Panc1 (cell line): ENCODE results near the gene DLG2. TPM values are rescaled to one million over a fixed set of nuclear protein-coding genes. Genes with fewer than 3 reads are reported as not detected.

ENCODE experiments used
- ATAC-seq: fragments of 200-7000 bp; cut with Tn5 transposase; 2 replicates; pipeline ENCODE4 v1.9.1; 2020; ENCODE audit warnings: mild to moderate bottlenecking, moderate library complexity
- BruUV-seq: library from RNA; stranded (reverse); fragments of 400-500 nt; replicated peaks from 2 replicates; lab custom pipeline; 2021; lab: Mats Ljungman, UMichigan
- CTCF ChIA-PET: fragments of 300-600 bp; sonication (Branson Sonifier 250); formaldehyde crosslinking; loops from one replicate; lab custom pipeline; 2022; ENCODE audit warnings: antibody characterized with exemption; lab: Charles Lee
- POLR2A ChIA-PET: fragments of 300-600 bp; sonication (Branson Sonifier 250); formaldehyde crosslinking; loops from one replicate; lab custom pipeline; 2022; ENCODE audit warnings: antibody characterized with exemption; lab: Charles Lee
- DNase-seq: peaks from one replicate; pipeline ENCODE4 v3.0.0-alpha.2; 2010; ENCODE audit warnings: low read depth, low spot score
- H3K27ac ChIP-seq: 2 replicates; pipeline ENCODE4 v1.5.1; 2011; ENCODE audit warnings: mild to moderate bottlenecking, low read length, inconsistent platforms
- H3K27me3 ChIP-seq: fragments of 200-500 bp; sonication (Bioruptor generic); 2 replicates; pipeline ENCODE4 v1.6.0; 2014; ENCODE audit warnings: low read length, inconsistent platforms; ENCODE audit not compliant: control insufficient read depth, insufficient read depth
- H3K36me3 ChIP-seq: fragments of 200-500 bp; sonication (Bioruptor generic); 2 replicates; pipeline ENCODE4 v1.5.1; 2014; ENCODE audit warnings: inconsistent platforms, mild to moderate bottlenecking, low read length, moderate library complexity; ENCODE audit not compliant: control insufficient read depth, insufficient read depth
- H3K4me1 ChIP-seq: 2 replicates; pipeline ENCODE4 v1.5.1; 2011; ENCODE audit warnings: inconsistent platforms, mild to moderate bottlenecking, low read length, moderate library complexity; ENCODE audit not compliant: control insufficient read depth, insufficient read depth
- H3K4me3 ChIP-seq, 2 experiments: 2 replicates each; pipeline ENCODE4 v1.5.1; 2011 to 2012; ENCODE audit warnings: low read depth in 2 of 2, low read length in 2 of 2, mild to moderate bottlenecking in 2 of 2, inconsistent platforms in 1 of 2, moderate library complexity in 1 of 2
- H3K9me3 ChIP-seq: fragments of 200-500 bp; sonication (Bioruptor generic); 2 replicates; pipeline ENCODE4 v1.5.1; 2014; ENCODE audit warnings: low read depth, mild to moderate bottlenecking, inconsistent platforms, low read length, moderate library complexity; ENCODE audit not compliant: control insufficient read depth, insufficient read depth
- POLR2AphosphoS5 ChIP-seq: IDR thresholded peaks from 2 replicates; pipeline ENCODE4 v1.6.1; 2012; ENCODE audit warnings: mild to moderate bottlenecking, low read depth, low read length, moderate library complexity
- SIN3A ChIP-seq: IDR thresholded peaks from 2 replicates; pipeline ENCODE4 v1.6.1; 2012; ENCODE audit warnings: low read depth, mild to moderate bottlenecking, low read length, moderate library complexity, borderline replicate concordance; ENCODE audit not compliant: insufficient read depth
- TCF7L2 ChIP-seq: IDR thresholded peaks from 2 replicates; pipeline ENCODE4 v1.6.1; 2011; ENCODE audit warnings: mild to moderate bottlenecking, low read depth, low read length, inconsistent platforms
- in situ Hi-C: cut with HindIII; loops from 2 replicates; pipeline ENCODE4 v1.10.0; 2016; ENCODE audit warnings: low sequenced_read_pairs, low pct_unique_long_range_greater_than_20kb
- intact Hi-C: fragments of 100-400 bp; cut with micrococcal nuclease; formaldehyde crosslinking; loops from one replicate; pipeline ENCODE4 v1.10.0; 2022; ENCODE audit not compliant: unreplicated experiment
- total RNA-seq: library from RNA; stranded (reverse); gene quantifications from one replicate; pipeline ENCODE4 v1.2.1, GENCODE V29; 2021; ENCODE audit not compliant: unreplicated experiment
- TF ChIP-seq, protein P1 (sequence below): fragments of 450-650 bp; IDR thresholded peaks from 2 replicates; pipeline ENCODE4 v1.5.1; 2017; ENCODE audit warnings: mild to moderate bottlenecking
- TF ChIP-seq, protein P2 (sequence below), 2 experiments: IDR thresholded peaks; 2 replicates each; pipeline ENCODE4 v1.6.1; 2011 to 2012; ENCODE audit warnings: low read depth in 2 of 2, control low read depth in 1 of 2, low read length in 1 of 2, mild to moderate bottlenecking in 1 of 2, moderate library complexity in 1 of 2; ENCODE audit not compliant: insufficient read depth in 1 of 2

DLG2 gene
- total RNA-seq, 1 experiment from 2014 or later: 4.2 TPM

DNA sequence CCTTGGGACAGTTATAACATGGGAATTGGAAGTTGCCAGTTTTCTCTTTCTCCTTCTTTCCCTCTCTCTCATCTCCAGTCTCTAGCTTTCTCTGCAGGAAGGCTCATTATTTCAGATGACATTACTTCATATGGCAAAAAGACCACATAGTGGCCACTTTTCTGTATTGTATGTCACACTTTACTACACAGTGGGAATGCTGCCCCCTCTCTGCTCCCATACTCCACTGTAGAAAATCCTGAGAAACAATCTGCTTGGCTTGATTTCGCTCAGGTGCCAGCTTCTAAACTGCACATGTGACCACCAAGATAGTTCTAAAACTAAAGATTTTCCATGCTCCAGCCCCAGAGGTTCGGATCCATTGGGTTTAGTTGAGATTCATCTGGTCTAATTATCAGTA, 1480.3 kb downstream of the DLG2 start:
- no peaks in the 10 kb centered on the region for H3K4me1 ChIP-seq
- TF ChIP-seq POLR2AphosphoS5: no peak
- TF ChIP-seq, protein P1, sequence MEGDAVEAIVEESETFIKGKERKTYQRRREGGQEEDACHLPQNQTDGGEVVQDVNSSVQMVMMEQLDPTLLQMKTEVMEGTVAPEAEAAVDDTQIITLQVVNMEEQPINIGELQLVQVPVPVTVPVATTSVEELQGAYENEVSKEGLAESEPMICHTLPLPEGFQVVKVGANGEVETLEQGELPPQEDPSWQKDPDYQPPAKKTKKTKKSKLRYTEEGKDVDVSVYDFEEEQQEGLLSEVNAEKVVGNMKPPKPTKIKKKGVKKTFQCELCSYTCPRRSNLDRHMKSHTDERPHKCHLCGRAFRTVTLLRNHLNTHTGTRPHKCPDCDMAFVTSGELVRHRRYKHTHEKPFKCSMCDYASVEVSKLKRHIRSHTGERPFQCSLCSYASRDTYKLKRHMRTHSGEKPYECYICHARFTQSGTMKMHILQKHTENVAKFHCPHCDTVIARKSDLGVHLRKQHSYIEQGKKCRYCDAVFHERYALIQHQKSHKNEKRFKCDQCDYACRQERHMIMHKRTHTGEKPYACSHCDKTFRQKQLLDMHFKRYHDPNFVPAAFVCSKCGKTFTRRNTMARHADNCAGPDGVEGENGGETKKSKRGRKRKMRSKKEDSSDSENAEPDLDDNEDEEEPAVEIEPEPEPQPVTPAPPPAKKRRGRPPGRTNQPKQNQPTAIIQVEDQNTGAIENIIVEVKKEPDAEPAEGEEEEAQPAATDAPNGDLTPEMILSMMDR: 0 out of 2 replicates have a peak, but pooled peaks have one; percentile 5
- TF ChIP-seq, protein P2, sequence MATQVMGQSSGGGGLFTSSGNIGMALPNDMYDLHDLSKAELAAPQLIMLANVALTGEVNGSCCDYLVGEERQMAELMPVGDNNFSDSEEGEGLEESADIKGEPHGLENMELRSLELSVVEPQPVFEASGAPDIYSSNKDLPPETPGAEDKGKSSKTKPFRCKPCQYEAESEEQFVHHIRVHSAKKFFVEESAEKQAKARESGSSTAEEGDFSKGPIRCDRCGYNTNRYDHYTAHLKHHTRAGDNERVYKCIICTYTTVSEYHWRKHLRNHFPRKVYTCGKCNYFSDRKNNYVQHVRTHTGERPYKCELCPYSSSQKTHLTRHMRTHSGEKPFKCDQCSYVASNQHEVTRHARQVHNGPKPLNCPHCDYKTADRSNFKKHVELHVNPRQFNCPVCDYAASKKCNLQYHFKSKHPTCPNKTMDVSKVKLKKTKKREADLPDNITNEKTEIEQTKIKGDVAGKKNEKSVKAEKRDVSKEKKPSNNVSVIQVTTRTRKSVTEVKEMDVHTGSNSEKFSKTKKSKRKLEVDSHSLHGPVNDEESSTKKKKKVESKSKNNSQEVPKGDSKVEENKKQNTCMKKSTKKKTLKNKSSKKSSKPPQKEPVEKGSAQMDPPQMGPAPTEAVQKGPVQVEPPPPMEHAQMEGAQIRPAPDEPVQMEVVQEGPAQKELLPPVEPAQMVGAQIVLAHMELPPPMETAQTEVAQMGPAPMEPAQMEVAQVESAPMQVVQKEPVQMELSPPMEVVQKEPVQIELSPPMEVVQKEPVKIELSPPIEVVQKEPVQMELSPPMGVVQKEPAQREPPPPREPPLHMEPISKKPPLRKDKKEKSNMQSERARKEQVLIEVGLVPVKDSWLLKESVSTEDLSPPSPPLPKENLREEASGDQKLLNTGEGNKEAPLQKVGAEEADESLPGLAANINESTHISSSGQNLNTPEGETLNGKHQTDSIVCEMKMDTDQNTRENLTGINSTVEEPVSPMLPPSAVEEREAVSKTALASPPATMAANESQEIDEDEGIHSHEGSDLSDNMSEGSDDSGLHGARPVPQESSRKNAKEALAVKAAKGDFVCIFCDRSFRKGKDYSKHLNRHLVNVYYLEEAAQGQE (IDR thresholded peaks at IDR 0.05; ENCODE audit: insufficient read depth in 1 of 2, low read depth in 2 of 2, low read length in 1 of 2): no peak
- no peak overlapping the region for H3K27ac ChIP-seq
- ChIA-PET CTCF (no interaction called here), POLR2A (no interaction called here)
- no TSS peak for BruUV-seq
- in situ Hi-C loops: no loop called here
- no peaks in the 10 kb centered on the region for H3K36me3 ChIP-seq
- ATAC-seq: no peak
- no peak overlapping the region for H3K4me3 ChIP-seq
- no peaks in the 10 kb centered on the region for H3K27me3 ChIP-seq
- DNase-seq: no peak
- H3K9me3 ChIP-seq: no peaks in the 10 kb centered on the region
- intact Hi-C loops: no loop called here

DNA sequence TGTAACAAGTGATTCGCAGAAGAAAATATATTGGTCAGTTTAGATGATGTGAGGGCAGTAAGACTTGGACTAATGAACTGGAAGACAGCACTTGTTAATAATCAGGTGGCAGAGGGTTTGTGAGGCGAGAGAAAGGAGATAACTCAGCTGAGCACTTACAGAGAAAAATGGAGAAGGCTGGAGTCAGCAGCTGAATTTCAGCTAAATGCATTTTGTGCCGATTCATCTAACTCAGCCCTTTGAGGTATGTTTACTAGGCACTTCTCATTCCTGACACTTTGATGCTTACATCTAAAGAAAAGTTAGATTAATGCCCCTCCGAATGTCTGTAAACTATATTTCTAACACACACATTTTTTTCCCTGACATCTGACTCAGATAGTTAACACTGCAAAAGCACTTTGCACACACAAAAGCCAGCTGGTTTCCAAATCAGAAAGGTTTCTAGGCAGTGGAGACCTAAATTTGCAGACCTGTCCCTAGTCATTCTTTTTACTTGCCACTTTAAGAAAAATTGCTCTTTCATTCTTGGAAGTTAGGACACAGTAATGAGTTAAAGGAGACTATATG, 1481.4 kb downstream of the DLG2 start:
- no peak overlapping the region for H3K4me3 ChIP-seq
- in situ Hi-C loops: no loop called here
- H3K4me1 ChIP-seq: no peaks in the 10 kb centered on the region
- H3K27ac ChIP-seq: no peak overlapping the region
- POLR2A ChIA-PET: no interaction called here
- TF ChIP-seq TCF7L2 (no peak), SIN3A (no peak), POLR2AphosphoS5 (no peak)
- TF ChIP-seq, protein P1: no peak
- TF ChIP-seq, protein P2 (IDR thresholded peaks at IDR 0.05; ENCODE audit: insufficient read depth in 1 of 2, low read depth in 2 of 2, low read length in 1 of 2): no peak
- ATAC-seq (no peak), DNase-seq (no peak)
- H3K9me3 ChIP-seq: no peaks in the 10 kb centered on the region
- intact Hi-C loops: no loop called here
- CTCF ChIA-PET: no interaction called here
- no peaks in the 10 kb centered on the region for H3K36me3 ChIP-seq
- no peaks in the 10 kb centered on the region for H3K27me3 ChIP-seq
- BruUV-seq: no TSS peak
